LoVo (cell line): ENCODE results near the gene UNKL.
A peak's percentile ranks its signal among the peaks of the same experiment; 100 is the strongest.

Experiments
- DNase-seq: peaks from one replicate; pipeline ENCODE4 v3.0.0-alpha.2; 2016; ENCODE audit warnings: low spot score

Gene UNKL

DNA sequence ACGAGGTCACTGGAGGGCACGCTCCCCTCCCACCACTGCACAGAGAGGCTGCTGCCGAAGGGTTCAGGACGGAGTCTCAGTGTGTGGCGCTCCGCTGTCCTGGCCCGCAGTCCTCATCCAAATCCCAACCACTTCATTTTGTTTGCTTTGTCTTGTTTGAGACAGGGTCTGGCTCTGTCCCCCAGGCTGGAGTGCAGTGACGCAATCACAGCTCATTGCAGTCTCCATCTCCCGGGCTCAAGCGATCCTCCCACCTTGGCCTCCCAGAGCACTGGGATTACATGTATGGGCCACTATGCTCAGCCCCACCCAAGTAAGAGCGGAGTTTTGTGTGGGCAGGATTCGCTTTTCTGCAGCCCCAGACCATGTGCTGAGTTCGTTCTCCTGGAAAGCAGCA, 12.7 kb downstream of the UNKL start:
- DNase-seq, result no peak

DNA sequence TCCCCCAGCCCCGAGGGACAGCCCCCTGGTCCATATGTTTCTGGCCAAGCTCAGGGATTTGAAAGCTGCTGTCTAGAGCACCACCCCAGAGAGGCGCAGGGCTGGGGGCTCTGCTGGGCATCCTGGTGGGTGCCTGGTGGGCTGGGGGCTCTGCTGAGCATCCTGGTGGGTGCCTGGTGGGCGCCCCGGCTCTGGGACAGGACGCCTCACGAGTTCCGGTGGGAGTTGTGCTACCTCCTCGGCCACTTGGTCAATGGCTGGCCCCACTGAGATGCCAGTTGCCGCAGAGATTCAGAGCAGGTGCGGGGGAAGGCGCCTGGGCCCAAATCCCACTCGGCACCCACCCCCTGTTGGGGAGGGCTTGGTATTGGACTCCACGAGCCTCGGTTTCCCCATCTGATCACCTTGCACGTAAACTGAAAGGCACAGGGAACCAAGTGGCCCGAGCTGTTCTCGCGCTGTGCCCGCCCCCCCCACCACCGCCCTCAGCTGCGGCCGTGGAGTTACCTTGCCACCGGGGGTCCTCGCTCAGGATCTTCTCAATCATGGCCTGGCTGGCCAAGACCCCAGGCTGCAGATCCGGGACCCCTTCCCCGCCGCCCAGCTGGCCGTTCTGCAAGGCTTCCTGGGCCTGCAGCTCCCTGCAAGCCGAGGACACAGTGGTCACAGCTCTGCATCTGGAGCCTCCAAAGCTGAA, 13.3 kb downstream of the UNKL start:
- no peak for DNase-seq

DNA sequence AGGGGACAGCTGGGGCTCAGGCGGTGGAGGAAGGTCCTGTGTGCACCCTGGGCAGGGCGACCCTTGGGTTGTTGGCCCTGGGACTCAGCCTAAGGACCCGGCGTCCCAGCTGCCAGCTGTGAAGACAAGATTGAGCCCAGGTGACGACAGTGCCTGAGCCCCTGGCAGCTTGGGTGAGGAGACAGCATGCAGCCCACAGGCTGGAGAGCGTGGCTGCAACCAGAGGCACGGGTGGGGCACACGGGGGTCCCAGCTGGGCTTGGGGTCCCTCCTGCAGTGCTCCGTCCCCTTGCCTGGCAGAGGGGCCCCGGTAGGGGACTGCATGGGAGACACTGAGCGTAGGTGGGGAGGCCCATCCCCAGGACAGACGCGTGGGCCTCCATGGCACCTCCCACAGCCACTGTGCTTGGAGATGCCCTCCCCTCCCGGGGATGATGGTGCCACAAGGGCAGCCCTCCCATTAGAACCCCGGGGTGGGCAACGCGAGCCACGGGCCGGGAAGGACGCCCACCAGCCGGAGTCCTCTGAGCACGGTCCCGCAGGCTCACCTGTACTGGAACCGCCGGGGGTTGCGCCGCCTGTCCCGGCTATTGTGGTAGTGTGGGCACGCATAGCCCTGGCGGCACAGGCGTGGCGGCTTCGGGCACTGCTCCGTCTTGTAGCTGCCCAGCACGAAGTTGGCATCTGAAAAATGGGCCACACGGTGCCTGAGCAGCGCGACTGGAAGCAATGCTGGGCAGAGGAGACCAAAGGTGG, 15.5 kb downstream of the UNKL start:
- no peak for DNase-seq

DNA sequence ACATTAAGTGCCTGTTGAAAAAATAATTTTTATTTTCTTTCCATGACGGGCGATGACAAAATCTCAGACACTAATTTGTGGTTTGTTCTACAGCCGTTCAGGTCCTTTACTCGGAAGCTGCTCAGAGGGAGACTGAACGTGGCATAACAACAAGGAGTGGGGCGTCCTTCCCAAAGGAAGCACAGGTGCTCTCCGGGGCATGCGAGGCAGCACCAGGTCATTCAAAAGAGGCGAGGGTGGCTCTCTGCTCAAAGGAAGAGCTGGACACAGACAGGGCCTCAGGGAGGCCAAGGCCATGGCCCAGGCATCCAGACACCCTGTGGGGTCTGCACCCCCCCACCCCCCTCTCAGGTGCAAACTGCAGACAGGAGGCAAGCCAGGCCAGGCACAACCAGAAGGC, 16.2 kb downstream of the UNKL start:
- DNase-seq, result no peak

DNA sequence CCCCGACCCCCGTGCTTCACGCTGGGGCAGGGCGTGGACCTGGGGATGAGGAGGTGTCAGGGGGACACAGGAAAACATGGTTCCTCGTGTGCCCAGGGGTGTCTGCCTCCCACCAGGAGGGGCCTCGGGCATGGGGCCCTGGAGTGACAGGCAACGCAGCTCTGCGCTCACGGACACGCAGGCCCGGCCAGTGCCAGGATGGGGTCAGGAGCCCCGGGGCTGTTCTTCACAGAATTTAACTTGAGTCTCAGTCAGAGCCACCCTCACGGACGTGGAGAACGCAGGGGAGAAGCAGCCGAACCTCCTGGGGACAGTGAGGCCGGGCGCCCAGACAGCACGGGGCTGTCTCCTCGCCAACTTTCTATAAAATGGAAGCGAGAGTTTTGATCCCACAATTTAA, 16.7 kb downstream of the UNKL start:
- DNase-seq, result no peak

DNA sequence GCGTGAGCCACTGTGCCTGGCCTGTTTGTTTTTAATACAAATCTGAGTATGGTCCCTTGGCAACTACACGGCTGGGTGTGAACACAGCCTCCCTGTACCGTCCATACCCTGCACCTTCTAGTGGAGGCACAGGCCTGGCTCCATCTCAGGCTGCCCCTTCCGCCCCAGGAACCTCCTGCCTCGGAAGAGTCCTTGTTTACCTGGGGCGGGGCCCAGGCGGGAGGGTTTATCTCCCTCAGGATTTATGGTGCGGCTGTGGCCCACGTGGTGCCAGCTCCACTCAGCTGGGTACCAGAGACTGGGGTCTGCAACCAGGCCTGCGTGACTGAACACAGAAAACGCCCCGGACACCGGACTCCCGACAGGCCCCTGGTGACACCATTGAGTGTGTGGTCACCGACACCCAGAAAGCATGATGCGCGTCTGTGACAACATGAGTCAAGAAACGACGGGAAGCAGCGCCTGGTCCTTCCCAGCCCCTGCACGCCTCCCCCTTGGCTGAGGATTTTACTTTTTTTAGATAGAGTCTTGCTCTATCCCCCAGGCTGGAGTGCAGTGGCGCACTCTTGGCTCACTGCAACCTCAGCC, 19.0 kb downstream of the UNKL start:
- no peak for DNase-seq

DNA sequence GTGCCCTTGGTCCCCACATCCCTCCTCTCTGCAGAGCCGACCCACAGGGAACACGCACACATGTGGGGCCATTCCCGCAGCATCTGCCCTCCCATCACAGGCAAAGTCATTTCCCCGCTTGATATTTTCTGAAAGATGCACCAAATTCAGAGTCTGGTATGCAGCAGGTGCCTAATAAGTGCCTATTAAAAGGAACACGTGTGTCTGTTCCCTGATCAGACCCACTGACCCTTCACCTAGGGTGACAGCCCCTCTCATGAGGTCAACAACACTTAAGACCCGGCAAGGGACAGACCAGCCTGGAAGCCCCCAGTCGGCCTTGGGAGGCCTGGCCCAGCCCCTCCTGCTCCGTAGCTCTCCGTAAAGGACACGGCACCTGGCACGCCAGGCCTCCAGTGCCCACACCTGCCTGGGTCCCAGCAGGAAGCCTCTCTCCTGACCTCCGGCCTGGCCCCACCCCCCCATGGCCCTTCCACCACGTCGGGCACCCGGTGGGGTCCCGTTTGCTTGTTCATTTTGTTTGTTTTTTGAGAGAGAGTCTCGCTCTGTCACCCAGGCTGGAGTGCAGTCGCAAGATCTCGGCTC, 20.0 kb downstream of the UNKL start:
- no peak for DNase-seq

DNA sequence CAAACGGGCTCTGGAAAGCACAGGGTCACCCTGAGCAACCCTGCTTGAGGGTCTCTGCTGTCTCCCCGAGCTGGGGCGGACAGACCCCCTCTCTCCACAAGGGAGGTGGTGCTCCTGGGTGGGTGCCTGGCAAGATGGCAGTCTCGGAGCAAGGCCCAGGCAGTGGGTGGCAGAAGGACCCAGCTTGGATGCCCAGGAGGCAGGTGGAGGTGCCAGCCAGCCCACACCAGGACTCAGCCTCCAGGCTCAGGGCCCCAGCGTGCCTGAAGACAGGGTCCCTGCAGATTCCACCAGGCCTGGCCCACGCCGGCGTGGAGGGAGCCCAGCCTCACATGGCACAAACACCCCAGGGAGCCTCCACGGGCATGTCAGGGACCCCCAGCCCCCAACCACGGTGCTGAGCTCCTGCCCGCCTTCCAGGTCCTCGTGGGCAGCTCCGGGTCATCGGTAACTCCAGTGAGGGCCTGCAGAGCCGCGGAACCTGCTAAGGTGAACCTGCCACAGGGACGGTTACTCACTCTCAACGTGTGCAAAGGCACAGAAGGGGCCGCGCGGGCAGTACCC, 20.8 kb downstream of the UNKL start:
- DNase-seq, result no peak

DNA sequence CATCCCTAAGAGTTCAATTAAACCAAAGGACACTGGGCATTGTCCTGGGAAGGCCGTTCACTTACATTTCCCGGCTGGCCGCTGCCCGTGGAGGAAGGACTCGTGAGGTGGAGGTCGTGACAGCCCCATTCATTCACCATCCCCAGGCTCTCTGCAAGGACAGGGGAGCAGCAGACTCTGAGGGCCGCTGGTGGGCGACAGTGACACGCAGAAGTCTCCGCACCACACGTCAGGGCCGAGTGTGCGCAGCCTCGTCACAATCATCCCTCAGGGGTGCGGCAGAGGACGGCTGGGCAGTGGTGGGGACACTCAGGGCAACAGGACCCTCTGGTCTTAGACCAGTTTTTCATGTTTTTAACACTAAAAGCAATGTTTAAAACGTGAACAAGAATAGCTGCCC, 21.7 kb downstream of the UNKL start:
- no peak for DNase-seq

DNA sequence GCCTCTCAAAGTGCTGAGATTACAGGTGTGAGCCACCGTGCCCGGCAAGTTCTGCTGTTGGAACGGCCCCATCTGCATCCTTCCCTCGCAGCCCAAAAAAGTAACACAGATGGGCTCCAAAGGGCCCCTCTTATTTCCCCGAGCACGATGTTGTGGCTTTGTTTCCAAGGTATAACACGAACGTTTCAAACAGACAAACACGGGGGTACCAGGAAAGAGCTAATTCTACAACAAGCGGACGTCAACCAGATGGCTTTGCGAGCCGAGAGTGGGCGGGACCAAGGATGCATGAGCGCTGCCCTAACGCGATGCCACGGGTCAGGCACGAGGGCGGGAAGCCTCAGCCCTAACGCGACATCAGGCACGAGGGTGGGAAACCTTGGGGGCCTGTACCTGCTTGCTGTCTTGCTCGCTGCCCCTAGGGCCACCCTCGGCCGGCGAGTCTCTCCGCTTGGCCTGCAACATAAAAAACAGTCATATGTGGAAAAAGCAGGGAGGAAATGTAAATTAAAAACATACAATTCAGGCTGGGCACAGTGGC, 24.2 kb downstream of the UNKL start:
- DNase-seq, result no peak

DNA sequence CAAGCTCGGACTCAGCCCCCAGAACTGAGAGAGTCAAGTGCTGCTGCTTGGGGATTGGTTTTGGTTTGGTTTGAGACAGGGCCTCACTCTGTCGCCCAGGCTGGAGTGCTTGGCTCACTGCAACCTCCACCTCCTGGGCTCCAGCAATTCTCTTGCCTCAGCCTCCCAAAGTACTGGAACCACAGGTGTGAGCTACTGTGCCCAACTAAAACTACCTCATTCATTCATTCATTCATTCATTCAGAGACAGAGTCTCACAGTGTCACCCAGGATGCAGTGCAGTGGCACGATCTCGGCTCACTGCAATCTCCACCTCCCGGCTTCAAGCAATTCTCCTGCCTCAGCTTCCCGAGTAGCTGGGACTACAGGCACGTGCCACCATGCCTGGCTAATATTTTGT, 24.7 kb downstream of the UNKL start:
- DNase-seq, result no peak

DNA sequence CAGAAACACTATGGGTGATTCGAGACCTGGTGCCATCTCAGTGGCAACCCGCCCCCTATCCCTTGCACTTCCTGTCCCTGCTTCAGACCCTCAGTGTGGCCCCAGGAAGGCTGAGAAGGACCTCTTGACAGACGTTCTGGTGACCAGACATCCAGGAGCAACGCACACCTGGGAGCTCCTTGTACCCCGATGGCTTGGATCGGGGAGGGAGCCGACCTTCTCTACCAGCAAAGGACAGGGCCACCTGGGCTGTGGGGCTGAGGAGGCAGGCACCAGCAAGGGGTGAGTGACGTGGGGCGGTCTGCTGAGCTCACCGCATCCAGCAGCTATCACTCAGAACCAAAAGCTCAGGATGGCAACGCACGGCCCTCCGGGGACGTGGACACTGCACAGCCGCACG, 27.2 kb downstream of the UNKL start:
- no peak for DNase-seq

DNA sequence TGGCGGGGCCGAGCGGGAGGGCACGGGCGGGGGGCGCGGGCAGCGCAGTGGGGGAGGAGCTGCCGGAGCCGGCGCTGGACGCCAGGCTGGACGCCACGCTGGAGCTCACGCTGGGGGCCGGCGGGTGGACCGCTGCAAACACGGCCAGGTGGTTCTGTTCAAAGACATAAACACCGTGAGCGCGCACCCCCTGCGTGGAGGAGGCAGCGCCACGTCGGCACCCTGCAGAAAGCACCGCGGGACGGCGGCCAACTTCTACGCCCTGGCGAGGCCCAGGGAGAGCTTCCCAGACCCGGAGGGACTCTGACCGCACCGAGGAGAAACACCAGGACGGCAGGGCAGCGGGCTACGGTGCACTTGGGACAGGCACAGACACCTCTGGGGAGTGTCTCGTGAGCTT, 29.3 kb downstream of the UNKL start:
- no peak for DNase-seq

DNA sequence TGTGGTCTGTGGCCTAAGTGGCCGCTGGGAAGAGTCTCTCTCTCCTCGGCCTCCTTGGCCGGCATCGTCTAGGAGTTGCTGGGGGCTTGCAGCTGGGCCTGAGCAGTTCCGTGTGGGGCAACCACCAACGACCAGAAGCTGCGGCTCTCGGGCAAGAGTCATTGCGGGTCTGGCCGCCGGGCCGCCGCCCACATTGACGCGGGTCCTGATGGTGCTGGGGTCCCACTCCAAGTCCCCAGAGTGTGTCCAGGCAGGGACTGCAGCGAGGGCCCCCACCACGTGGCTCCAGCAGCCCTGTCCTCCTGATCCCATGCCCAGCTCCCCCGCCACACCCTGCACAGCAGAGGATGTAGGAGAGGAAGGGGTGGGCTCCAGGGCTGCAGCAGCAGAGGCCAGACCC, 30.9 kb downstream of the UNKL start:
- no peak for DNase-seq

DNA sequence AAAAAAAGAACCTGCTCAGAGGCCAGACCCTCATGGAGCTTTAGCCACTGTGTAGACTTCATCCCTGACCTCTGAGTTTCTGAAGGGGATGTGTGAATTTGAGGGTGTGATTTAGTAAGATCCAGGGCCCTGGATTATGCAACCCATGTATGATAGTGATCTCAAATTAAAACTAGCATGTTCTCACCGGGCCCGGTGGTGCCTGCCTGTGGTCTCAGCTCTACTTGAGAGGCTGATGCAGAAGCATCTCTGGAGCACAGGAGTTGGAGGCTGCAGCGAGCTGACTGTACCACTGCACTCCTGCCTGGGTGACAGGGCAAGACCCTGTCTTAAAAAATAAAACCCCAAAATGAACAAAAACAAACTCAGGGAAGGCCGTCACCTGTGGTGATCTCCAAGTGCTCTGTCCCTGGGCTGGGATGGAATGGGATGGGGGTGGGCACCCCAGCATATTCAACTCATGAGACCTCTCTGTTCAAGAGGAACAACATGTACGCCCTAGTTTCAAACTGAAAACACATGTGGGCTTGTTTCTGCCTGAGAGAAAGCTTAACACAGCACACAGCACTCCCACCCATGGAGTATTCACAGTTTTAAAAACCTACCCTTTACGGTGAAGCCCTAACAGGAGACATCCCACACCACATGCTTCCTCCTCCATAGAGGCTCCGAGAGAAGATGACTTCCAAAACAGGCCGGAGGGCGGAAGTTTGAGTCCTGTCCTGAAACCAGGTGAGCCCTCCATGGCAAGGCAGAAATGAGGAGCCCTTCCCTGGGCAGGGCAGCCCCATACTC, 32.7 kb downstream of the UNKL start:
- no peak for DNase-seq

DNA sequence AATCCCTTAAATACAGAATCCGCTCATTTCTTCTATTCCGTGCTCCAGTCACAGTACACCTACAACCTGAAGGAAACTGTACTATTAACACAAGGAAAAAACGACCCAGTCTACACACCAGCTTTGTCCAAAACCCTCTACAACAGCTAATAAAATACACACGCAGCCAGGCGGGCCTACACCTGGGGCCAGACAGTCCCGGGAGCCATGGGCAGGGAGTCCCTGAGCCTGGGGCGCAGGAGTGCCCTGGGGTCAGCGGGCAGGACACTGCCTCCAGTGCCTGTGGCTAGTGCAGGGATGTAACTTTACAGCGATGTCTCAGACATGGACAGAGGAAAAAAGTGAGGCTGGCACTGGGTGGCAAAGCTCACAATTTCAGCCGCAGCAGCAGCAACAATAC, 34.3 kb downstream of the UNKL start:
- DNase-seq, result no peak

DNA sequence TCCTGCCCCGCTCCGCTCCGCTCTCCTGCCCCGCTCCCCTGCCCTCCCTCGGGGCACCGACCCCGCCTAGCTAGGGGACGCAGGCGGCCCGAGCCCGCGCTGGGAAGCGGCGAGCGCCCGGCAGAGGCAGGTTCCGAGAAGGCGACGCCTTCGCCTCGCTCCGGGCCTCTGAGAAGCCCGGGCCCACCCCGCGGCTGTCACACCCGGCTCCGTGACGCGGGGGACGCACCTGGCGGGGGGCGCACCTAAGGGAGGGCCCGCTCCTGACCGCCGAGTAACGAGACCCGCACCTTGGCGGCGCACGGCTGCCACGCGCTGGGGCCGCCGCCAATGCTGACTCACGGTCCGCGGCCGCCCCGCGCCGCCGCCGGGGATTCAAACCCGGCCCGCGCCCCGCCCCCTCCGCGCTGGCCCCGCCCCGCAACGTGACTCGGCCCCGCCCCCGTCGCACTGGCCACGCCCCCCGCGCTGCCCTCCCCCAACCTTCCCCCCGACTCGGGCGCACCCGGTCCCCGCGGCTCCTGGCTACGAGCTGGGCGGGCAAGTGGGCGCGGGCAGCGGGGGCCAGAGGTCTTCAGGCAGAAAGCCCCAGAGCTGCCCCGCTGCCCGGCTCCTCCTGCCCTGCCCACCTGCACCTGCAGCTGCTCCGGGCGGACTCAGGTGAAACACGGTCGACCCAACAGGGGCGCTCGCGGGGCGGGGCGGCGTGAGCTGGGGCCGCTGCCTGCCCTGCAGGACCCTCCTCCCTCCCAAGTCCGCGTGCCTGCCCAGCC, 35.0 kb downstream of the UNKL start:
- peak; percentile 81 for DNase-seq

DNA sequence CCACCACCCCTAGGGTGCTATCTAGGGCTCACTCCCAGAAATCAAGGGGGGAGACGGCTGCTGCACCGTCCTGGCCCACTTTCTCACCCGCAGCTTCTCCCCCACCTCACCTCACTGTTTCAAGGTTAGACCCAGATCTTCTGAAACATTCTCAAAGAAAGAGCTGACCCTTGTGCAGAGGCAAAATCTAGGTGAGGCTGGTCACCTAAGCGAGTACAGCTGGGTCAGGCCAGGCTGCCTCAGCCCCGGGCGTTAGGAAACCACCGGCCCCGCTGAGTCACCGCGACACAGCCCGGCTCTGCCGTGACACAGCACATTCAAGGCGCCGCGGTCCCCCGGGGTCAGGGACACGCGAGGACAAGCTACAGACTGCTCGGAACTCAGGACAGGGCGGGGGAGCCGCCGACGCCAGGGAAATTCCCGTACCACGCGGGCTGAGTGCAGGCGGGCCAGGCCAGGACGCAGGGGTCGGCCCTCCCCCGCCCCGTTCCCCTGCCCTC, 35.6 kb downstream of the UNKL start:
- DNase-seq, result peak; percentile 67

DNA sequence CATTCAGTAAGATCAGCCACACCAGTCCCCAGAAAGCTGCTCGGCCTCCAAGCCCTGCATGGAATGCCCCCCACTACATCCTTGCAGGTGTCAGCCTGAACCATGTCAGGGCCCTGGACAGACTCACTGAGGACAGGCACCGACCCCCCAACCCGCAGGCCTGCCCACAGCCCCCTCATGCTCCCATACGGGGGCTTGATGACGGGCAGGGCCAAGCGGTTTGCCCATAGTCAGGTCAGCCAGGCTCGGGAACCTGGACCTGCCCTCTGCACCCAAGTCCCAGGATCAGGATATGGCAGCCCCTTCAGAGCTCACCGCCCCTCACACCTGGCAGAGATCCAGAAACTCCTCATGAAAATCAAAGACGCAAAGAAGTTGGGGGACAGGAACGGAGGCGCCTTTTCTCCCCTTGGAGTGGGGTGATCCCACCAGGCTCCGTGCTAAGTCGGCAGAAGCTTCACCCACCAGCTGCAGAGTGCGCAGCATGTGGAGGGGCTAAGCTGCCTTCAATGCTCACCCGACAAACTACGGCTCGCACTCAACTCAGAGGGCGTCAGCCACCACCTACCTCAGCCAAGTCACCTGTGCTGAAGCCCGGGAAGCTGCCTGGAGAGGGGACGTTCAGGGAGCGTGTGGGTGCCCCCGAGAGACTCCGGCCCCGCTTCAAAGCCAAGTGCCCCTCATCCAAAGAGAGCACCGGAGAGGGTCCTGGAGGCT, 36.3 kb downstream of the UNKL start:
- no peak for DNase-seq

DNA sequence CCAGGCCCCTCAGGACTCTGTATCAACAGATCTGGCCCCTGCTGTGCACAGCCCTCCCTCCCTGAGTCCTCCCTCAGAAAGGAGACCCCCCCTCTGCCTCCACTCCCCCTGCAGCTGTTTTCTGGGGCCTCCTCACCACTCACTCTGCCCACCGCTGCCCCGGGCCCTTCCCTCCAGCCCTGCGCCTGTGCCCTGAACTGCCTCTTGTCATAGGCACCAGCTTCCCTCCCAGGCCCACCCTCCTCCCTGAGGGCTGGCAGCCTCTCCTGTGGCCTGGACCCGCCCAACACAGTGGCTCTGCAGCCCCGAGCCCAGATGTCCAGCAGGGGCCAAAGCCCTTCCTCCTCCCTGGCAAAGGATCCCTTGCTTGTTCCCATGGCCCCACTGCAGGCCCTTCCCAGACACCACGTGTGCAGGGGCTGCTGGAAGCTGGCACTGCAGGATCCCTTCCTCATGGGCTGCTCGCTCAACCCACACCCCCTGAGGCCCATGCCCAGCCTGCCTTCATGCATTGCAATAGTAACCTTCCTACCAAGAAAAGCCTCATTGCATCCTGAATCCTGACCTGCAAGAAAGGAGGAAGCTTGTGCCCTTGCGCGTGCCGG, 37.0 kb downstream of the UNKL start:
- no peak for DNase-seq
